NCI-H2081 (cell line): ENCODE results near the gene NRARP.
"Not testable (repeated sequence)": the region's sequence is repeated elsewhere in the genome, so short reads cannot be mapped to it uniquely, and the experiment has no call there.

ENCODE experiments used
- DNase-seq, 2 experiments: peaks; one replicate each; lab custom pipeline; 2025; lab: John Stamatoyannopoulos, UW

Gene NRARP, protein sequence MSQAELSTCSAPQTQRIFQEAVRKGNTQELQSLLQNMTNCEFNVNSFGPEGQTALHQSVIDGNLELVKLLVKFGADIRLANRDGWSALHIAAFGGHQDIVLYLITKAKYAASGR

DNA sequence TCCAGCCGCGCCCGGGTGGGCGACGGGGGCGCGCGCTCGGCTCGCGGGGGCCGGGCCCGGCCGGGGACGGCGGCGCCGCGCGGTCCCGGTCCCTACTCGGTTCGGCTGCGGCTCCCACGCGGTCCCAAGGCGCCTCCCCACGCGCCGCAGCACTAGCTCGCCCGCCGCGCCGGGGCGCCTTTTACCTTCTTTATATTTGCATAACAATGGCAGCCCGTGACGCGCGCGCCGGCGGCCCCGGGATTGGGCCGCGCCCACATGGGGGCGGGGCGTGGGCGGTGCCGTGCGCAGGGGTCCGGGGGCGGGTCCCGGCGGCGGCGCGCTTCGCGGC lies at the start of gene NRARP:
NRARP (minus strand) TSS at position 154 of the 331 bp plus-strand sequence. CDS start 343 bp downstream, outside the sequence.
- DNase-seq, result peak; percentile 84 to 90

DNA sequence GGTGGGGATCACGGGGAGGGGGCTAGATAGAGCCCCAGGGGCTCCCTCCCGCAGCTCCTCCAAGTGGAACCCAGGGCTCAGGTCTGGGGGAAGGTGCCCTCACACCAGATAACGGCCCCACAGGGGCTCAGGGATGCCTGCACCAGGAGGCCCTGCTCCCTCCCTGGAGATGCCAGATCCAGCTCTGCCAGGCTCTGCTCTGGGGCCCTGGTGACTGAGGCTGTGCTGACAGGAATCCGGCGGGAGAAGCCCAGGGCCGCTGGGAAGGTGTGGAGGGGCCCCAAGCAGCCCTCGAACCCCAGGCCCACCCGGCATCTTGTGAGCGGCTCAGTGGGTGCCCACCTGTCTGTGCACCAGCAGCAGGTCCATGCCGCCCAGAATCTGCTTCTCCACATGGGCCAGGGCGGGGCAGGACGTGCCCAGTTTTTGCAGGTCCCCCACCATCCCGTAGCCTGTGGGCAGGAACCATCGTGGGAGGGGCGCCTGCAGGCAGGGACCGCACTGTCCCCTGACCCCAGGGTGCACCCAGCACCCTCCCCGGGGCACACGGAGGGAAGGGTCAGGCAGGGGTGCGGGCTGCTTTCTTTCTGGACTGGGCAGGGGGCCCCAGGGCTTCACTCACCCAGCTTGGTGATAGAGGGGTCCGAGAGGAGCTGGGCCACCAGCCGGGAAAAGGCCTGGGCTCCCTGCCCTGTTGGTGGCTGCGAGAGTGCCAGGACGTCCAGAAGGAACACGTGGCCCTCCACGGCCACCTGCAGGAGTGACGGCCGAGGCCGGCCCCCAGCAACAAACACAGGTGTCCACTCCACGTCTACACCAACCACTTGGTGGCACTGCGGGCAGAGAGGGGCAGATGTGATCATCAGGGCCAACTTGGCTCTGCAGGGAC lies 48.9 kb upstream of the NRARP start:
- DNase-seq, result no peak

DNA sequence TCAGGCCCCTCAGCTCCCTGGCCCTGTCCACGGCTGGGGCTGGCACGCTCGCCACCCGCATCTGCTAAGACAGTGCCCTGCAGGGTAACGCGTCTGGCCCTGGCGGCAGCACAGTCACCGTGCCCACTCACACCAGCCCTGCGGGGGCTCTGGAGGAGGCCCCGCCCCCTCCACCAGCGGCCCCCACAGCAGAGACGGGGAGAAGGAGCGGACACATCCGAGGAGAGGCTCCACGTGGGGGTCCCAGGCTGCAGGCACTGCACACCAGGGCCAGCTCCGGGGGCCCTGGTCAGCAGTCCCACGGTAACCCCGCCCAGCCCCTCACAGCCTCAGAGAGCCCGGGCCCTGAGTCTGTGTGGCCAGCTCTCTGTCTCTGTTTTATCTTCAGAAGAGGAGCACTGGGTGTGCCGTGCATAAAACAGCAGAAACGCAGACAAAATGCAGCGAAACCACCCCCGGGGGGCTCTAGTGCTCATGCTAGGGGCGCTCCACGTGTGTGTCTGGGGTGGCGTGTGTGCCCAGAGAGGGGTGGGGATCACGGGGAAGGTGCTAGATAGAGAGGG lies 47.5 kb upstream of the NRARP start:
- DNase-seq, result no peak

DNA sequence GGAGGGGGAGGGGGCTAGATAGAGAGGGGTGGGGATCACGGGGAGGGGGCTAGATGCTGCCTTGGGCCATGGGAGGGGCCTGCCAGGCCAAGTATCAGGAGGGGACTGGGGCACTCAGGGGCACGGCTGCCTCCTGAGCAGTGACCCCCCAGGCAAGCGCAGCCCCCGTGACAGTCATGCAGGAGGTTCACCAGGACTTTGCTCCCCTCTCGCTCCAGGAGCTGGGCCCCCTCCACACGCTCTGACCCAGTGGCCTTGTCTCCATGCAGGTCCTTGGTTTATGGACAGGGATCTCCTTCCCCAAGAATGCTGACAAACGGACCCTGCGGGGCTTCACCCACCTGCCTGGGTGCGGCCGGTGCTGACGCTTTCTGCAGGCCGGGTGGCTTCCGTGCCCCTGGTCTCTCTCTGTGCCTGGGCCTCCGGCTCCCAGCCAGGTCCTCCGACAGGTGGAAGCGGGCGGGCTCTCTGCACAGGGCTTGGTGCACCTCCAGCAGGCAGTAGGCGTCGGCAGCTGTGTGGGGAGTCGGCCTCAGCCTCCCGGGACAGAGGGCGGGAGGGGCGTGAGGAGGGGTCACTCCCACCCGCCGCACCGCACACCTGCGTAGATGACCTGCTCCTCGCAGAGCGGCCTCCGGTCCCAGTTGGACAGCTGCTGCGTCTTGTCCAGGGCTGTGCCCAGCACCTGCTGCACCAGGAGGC lies 46.8 kb upstream of the NRARP start:
- DNase-seq, result no peak

DNA sequence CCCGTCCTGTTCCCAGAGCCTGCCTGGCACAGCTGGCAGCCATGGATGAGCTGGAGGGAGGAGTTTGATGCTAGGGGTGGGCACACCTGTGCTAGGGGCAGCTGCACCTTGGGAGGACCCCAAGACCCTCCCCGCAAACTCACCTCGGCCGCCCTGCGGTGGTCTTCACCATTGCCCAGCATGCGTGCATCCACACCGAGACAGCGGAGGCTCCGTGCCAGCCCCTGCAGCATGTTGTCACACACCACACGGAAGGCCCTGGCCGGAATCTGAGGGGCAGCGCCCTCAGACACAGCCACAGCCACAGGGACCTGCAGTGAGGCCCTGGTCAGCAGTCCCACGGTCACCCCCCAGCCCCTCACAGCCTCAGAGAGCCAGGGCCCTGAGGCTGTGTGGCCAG lies 45.9 kb upstream of the NRARP start:
- DNase-seq, result no peak

DNA sequence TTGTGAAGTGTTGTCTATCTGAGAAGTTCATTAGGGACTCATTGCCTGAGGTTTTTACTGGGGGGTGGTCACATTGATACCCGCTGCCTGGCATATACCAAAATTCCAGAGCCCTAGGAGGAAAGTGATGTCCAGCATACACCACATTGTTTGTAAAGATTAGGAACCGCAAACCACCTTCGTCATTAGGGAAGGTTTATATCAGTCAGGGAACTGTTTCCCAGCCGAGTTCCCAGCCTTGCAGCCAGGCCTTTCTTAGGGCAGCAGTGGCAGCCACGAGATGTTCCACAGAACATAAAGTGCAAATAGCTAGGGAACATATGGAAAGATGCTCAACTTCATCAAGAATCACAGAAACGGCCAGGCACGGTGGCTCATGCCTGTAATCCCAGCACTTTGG lies 40.4 kb upstream of the NRARP start:
- no peak for DNase-seq

DNA sequence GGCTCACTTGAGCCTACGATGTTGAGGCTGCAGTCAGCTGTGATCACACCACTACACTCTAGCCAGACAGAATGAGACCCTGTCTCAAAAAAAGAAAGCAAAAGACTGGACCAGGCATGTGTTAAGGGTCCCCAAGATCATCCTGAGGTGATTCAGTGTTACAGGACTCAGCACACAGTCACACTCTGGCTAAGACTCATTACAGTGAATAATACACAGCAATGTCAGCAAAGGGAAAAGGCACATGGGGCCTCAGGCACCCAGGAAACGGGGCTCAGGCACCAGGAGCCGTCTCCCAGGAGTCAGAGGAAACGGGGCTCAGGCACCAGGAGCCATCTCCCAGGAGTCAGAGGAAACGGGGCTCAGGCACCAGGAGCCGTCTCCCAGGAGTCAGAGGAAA lies 39.2 kb upstream of the NRARP start:
- no peak for DNase-seq

DNA sequence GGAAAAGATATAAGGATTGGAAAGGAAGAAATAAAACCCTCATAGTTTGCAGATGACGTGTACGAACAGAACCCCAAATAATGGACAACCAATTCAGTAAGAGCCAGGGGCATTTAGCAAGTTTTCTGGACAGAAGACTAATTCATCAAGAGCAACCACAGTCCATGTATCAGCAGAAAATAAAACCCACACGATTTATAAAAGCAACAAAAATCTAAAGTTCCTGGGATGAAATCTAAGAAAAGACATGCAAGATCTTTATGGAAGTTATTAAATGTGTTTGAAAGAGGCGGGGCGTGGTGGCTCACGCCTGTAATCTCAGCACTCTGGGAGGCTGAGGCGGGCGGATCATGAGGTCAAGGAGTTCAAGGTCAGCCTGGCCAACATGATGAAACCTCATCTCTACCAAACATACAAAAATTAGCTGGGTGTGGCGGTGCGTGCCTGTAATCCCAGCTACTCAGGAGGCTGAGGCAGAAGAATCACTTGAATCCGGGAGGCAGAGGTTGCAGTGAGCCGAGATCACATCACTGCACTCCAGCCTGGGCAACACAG lies 37.9 kb upstream of the NRARP start:
- DNase-seq, result not testable (repeated sequence)

DNA sequence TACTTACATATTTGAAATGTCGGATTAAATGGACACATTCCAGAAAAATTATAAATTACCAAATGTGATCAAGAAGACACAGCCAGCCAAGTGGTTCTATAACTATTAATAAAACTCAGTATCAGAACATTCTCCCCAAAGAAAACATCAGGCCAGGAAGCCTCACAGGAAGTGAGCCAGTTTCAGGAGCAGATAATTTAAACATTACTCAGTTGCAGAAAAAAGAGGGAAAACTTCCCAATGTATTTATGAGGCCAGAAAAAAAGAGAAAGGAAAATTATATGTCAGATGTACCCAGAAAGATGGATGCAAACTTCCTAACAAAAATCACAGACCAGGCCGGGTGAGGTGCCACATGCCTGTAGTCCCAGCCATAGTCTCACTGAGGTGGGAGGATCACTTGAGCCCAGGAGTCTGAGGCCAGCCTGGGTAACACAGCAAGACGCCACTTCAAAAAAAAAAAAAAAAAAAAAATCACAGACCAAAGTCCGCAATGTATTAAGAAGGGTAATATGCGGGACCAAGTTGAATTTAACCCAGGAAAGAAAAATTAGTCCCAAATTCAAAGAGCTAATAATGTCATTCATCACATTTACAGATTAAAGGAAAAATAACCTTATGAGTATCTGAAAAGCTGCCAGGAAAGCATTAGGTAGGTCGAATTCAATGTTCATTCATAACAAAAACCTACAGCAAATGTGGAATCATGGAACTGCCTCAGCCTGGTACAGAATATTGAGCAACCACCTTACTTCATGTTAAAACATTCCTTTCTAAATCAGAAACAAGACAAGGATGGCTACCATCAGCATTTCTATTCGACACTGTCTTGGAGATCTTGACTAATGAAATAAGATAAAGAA lies 37.2 kb upstream of the NRARP start:
- DNase-seq, result no peak

DNA sequence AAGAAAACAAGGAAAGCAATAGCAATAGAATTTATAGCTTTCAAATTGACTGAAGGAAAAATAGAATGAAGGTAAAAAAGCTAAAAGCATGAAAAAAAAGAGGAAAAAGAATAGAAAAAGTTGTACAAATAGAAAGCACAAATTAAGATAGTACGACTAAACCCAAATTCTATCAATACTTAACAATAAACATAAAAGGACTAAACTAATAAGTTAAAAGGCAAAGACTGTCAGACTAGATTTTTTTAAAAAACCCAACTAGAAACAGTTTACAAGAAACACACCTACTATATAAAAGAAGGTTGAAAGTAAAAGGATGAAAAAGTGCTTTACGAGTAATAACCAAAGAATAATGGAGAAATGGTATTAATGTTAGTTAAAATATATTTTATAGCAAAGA lies 34.7 kb upstream of the NRARP start:
- DNase-seq, result no peak

DNA sequence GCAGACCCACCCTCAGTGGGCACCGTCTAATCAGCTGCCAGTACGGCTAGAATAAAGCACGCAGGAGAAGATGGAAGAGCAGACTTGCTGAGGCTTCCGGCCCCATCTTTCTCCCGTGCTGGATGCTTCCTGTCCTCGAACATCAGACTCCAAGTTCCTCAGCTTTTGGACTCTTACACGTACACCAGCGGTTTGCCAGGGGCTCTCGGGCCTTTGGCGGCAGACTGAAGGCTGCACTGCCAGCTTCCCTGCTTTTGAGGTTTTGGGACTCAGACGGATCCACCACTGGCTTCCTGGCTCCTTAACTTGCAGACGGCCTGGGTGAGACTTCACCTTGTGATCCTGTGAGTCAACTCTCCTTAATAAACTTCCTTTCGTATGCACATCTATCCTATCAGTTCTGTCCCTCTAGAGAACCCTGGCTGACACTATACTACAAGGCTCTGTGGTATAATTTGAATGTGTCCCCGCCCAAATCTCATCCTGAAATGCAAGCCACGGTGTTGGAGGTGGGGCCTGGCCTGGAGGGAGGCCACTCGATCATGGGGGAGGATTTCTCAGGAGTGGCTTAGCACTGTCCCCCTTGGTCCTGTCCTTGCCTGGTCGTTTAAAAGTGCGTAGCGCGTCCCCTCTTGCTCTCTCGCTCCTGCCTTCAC lies 31.1 kb upstream of the NRARP start:
- no peak for DNase-seq

DNA sequence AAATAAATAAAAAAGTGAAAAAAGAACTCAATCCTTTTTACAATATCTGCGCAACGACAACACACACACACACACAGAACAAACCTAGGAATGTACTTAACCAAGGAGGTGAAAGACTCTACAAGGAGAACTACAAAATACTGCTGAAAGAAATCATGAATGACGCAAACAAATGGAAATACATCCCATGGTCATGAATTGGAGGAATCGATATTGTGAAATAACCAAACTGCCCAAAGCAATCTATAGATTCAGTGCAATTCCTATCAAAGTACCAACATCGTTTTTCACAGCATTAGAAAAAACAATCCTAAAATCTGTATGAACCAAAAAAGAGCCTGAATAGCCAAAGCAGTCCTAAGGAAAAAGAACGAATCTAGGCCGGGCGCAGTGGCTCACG lies 29.9 kb upstream of the NRARP start:
- DNase-seq, result no peak

DNA sequence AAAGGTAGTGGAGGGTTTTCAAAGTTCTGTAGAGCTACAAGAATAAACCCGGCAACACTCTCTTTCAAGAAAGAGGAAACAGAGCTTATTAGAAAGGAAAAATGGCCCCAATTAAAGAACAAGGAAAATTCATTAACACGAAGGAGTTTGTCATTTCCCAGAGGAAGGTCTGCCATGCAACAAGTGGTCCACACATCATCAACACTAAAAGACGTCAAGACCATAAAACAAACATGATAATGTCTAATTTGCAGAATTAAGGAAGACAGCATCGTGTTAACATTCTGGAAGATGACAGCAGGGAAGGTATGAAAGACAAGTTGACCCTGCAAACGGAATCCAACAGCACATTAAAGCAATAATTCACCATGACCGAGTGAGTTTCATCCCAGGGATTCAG lies 28.6 kb upstream of the NRARP start:
- no peak for DNase-seq

DNA sequence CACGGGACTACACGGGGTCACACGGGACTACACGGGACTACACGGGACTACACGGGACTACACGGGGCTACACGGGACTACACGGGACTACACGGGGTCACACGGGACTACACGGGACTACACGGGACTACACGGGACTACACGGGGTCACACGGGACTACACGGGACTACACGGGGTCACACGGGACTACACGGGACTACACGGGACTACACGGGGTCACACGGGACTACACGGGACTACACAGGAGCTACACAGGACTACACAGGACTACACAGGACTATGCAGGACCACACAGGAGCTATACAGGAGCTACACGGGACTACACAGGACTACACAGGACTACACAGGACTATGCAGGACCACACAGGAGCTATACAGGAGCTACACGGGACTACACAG lies 27.5 kb upstream of the NRARP start:
- DNase-seq, result not testable (repeated sequence)

DNA sequence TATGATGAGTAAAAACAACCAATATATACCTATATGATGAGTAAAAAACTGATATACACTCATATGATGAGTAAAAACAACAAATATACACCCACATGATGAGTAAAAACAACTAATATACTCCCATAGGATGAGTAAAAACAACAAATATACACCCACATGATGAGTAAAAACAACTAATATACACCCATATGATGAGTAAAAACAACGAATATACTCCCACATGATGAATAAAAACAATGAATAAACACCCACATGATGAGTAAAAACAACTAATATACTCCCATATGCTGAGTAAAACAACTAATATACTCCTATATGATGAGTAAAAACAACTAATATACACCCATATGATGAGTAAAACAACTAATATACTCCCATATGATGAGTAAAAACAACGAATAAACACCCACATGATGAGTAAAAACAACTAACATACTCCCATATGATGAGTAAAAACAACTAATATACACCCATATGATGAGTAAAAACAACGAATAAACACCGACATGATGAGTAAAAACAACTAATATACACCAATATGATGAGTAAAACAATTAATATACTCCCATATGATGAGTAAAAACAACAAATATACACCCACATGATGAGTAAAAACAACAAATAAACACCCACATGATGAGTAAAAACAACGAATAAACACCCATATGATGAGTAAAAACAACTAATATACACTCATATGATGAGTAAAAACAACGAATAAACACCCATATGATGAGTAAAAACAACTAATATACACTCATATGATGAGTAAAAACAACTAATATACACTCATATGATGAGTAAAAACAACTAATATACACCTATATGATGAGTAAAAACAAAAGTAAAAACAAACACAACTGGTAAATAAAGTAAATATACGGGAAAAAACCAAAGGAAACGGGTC lies 25.8 kb upstream of the NRARP start:
- not testable (repeated sequence) for DNase-seq

DNA sequence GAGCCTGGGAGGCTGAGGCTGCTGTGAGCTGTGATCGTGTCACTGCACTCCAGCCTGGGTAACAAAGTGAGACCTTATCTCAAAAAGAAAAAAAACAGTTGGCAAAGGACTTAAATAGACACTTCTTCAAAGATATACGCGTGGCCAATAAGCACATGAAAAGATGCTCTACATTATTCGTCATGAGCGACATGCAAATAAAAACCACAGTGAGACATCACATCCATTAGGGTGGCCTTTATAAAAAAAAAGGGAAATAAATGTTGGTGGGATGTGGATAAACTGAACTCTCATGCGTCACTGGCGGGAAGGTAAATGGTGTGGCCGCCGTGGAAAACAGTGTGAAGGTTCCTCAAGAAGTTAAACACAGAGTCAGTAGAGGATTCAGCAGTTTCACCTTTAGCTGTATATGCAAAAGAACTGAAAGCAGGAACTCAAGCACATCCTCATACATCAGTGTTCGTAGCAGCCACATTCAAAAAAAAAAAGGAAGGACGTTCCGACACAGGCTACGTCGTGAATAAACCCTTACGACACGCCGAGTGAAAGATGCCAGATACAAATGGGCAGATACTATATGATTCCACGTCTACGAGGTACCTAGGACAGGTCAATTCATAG lies 24.5 kb upstream of the NRARP start:
- DNase-seq, result no peak

DNA sequence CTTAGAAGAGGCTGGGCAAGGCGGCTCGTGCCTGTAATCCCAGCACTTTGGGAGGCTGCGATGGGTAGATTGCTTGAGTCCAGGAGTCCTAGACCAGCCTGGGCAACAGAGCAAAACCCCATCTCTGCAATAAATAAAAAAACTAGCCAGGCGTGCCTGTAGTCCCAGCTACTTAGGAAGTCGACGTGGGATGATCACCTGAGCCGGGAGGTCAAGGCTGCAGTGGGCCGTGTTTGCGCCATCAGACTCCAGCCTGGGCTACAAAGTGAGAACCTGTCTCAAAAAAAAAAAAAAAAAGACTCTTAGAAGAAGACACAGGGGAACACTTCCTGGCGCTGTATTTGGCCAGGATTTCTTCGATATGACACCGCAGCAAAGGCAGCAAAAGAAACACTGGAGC lies 23.7 kb upstream of the NRARP start:
- no peak for DNase-seq

DNA sequence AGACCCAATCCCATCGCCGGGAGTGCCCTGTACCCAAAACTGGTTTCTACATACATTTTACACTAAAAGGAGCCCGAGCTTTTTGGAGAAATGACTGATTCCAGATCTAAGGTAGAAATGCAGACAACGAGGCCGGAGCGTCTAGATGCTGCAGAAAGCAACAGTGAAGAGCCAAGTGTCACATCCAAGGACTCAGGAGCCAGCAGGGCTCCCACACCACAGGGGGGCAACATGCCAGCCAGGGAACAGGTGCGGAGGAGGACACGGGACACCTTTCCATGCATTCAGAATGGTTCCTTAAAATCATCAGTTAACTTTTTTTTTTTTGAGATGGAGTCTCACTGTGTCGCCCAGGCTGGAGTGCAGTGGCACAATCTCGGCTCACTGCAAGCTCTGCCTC lies 23.1 kb upstream of the NRARP start:
- DNase-seq, result no peak

DNA sequence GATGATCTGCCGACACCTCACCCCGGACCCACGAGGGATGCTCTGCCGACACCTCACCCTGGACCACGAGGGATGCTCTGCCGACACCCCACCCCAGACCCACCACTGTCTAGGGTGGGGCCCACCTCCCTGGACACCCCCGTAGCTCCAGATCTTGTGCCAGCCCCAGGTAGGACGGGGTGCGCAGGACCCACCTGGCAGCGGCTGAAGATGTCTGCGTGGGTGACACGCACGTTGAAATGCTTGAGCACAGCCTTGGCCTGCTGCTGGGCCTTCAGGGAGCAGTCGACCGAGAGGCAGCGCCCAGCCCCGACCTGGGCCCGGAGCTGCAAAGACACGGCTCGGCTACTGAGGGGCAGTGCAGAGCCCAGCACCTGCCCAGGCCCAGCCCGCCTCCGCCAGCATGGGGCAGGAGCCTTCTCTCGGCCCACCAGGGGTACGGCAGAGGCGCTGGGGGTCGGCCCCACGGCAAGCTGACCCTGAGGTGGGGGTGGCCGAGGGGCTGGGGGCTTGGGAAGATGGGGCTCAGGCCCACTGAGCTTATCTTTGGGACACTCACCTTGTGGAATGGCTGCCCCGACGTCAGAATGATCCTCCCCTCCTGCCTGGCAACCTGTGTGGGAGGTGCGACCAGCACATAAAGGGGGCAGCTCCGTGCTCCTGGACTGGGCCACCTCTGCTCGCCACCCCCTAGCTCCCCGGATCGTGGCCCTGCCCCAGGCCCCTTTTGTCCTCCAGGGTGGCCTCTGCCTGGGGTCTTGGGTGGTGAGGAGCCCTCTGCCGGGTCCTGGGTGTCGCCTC lies 21.7 kb upstream of the NRARP start:
- no peak for DNase-seq
